ENCODE data around the gene RUNX1. TPM values are rescaled to one million over a fixed set of nuclear protein-coding genes. Genes with fewer than 3 reads are reported as not detected.

The RUNX1 gene
- total RNA-seq, 1 donor from 2014 or later = 7.8 TPM

DNA sequence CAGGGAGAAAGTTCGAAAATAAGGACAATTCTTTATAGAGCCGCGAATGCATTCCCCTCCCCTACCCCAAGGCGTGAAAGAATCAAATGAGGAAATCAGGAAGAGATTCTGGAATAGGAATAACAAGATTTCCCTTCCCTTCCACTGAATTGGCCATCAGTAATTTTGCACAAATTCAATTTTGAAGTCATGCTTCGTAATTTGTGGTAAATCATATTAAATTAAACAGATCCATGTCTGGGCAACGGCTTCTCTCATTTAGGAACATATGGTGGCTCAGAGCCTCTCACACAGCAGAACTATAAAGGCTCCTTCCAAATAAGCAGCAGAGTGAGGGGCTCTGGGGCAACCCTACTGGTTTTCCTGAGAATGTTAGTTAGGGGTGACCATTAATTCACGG is 227.4 kb downstream of the RUNX1 start:
- Histone ChIP-seq H3K9me3 (ENCODE audit: control insufficient read depth in 3 of 3, low read length in 3 of 3) (peaks cover 0 to 2% (median 0%) of the 10 kb centered on the region in 3 donors), H3K9ac (ENCODE audit: low read depth in 1 of 3, low read length in 3 of 3) (no peak overlapping the region), H3K4me1 (ENCODE audit: control insufficient read depth in 3 of 3, insufficient read depth in 3 of 3, low read length in 3 of 3) (peaks cover 14 to 23% (median 19%) of the 10 kb centered on the region in 3 donors), H3K36me3 (ENCODE audit: control insufficient read depth in 3 of 3, insufficient read depth in 3 of 3, low read length in 3 of 3) (peaks cover 0 to 11% (median 10%) of the 10 kb centered on the region in 3 donors), H3K4me3 (ENCODE audit: low read length in 3 of 3) (no peak overlapping the region), H3K27me3 (ENCODE audit: control insufficient read depth in 3 of 3, insufficient read depth in 3 of 3, low read length in 3 of 3) (no peaks in the 10 kb centered on the region), H3K27ac (ENCODE audit: low read depth, low read length) (no peak overlapping the region)

DNA sequence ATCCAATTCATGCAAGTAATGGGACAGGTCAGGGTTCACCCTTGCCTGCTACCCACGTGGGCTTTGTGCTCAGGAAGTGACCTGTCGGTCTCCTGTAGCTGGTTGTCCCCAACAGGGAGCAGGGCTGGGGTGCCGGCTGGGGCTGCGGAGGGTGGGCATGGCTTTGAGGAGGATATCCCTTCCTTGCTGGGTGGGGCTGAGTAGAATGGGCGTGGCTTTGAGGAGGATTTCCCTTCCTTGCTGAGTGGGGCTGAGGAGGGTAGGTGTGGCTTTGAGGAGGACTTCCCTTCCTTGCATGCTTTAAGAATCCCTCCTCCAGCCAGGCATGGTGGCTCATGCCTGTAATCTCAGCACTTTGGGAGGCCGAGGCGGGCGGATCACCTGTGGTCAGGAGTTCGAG is 229.1 kb downstream of the RUNX1 start:
- Histone ChIP-seq H3K9me3 (ENCODE audit: control insufficient read depth in 3 of 3, low read length in 3 of 3) (no peaks in the 10 kb centered on the region), H3K27me3 (ENCODE audit: control insufficient read depth in 3 of 3, insufficient read depth in 3 of 3, low read length in 3 of 3) (no peaks in the 10 kb centered on the region), H3K27ac (ENCODE audit: low read depth, low read length) (no peak overlapping the region), H3K9ac (ENCODE audit: low read depth in 1 of 3, low read length in 3 of 3) (no peak overlapping the region), H3K36me3 (ENCODE audit: control insufficient read depth in 3 of 3, insufficient read depth in 3 of 3, low read length in 3 of 3) (peaks cover 0 to 15% (median 15%) of the 10 kb centered on the region in 3 donors), H3K4me3 (ENCODE audit: low read length in 3 of 3) (no peak overlapping the region), H3K4me1 (ENCODE audit: control insufficient read depth in 3 of 3, insufficient read depth in 3 of 3, low read length in 3 of 3) (peaks cover 14 to 23% (median 19%) of the 10 kb centered on the region in 3 donors)

DNA sequence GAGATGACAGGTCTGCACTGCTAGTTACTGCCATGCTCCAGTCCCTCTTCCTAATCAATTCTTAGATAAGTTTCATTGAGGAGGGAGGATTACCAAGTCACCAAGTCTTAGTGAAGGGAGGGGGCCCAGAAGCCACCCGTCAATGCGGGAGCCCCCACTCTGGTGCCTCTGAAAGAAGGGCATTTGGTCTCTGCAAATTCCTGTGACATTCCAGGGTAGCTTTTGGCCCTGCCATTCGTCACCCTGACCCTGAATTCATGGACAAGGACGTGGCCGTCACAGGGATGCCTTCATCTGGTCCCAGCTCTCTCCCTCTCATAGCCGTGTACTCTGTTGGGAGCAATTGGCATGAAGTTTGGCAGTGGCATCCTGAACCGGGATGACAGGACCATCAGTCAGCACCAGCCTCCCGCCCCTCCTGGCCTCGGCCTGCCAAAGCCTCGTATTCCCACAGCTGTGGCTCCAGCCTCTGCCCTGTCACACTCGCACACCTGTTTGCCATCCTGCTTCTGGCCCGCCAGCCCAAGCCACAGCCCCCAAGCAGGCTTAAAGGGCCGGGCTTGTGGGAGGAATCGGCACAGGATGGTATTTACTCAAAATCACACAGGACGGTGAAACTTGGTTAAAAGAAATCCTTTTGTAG is 229.6 kb downstream of the RUNX1 start:
- H3K36me3 ChIP-seq (ENCODE audit: control insufficient read depth in 3 of 3, insufficient read depth in 3 of 3, low read length in 3 of 3) = peaks cover 0 to 15% (median 15%) of the 10 kb centered on the region in 3 donors
- peaks cover 14 to 19% (median 19%) of the 10 kb centered on the region in 3 donors for H3K4me1 ChIP-seq (ENCODE audit: control insufficient read depth in 3 of 3, insufficient read depth in 3 of 3, low read length in 3 of 3)
- no peak overlapping the region for H3K9ac ChIP-seq (ENCODE audit: low read depth in 1 of 3, low read length in 3 of 3)
- no peak overlapping the region for H3K27ac ChIP-seq (ENCODE audit: low read depth, low read length)
- H3K4me3 ChIP-seq (ENCODE audit: low read length in 3 of 3) = no peak overlapping the region
- no peaks in the 10 kb centered on the region for H3K9me3 ChIP-seq (ENCODE audit: control insufficient read depth in 3 of 3, low read length in 3 of 3)
- no peaks in the 10 kb centered on the region for H3K27me3 ChIP-seq (ENCODE audit: control insufficient read depth in 3 of 3, insufficient read depth in 3 of 3, low read length in 3 of 3)

DNA sequence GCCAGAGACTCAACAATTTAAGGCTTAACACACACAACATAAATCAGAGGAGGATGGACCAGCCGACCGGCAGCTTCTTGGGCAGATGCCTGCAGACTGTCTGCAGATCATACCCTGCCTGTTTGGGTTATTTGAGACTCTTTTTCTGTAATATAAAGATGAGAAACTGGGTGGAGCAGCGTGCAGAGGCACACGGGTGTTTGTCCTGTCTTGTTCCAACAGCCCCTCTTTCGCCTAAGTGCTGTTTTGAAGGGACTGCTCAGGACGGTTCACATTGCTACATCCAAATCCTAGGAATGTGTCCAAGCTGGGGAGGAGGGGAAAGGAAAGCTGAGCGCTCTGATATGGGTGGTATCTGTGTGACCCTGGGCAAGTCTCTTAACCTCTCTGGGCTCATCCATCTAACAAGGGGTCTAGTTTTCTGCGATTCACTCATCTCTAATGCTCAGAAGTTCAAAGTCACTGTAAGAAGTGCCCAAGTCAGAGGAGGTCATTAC is 230.4 kb downstream of the RUNX1 start:
- Histone ChIP-seq H3K4me1 (ENCODE audit: control insufficient read depth in 3 of 3, insufficient read depth in 3 of 3, low read length in 3 of 3) (peaks cover 14 to 25% (median 24%) of the 10 kb centered on the region in 3 donors), H3K36me3 (ENCODE audit: control insufficient read depth in 3 of 3, insufficient read depth in 3 of 3, low read length in 3 of 3) (peaks cover 0 to 15% (median 15%) of the 10 kb centered on the region in 3 donors), H3K9me3 (ENCODE audit: control insufficient read depth in 3 of 3, low read length in 3 of 3) (no peaks in the 10 kb centered on the region), H3K9ac (ENCODE audit: low read depth in 1 of 3, low read length in 3 of 3) (no peak overlapping the region), H3K27ac (ENCODE audit: low read depth, low read length) (no peak overlapping the region), H3K27me3 (ENCODE audit: control insufficient read depth in 3 of 3, insufficient read depth in 3 of 3, low read length in 3 of 3) (no peaks in the 10 kb centered on the region), H3K4me3 (ENCODE audit: low read length in 3 of 3) (no peak overlapping the region)

DNA sequence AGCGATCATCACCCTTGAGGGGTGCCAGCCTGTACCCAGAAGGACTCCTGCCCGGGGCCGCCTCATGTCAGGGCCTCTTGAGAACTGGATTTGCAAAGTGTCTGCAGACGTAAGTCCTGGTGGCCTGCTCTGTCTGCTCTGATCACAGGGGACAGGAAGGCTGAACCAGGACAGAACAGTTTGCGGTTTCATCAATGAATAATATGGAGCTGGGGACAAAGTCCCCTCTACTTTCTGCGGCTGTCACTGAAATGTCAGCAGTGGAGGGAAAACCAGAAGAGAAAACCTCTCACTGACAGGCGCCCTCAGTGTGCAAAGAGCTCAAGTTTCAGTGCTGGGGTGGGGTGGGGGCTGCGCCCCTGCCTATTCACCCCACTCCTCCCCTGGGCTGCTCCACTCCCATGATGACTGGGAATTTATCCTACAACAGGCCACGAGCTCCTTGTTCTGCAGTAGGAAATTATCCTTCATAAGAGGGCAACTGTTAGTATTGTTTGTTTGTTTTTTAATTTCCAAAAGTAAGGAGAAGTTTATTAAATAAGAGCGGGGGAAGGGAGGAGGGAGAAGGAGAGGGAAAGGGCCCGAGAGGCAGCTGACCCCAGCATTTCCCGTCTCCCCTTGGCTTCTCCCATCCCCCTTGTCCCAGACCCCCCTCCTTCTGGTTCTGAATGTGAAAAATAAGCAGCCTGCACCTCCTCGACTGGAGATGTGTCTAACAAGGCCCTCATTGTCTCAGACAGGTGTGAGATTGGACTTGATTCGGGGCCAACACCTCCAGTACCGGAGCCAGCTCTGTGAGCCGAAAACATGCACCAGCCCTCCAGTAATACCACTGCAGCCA is 231.1 kb downstream of the RUNX1 start:
- Histone ChIP-seq H3K27ac (ENCODE audit: low read depth, low read length) (no peak overlapping the region), H3K9me3 (ENCODE audit: control insufficient read depth in 3 of 3, low read length in 3 of 3) (no peaks in the 10 kb centered on the region), H3K4me1 (ENCODE audit: control insufficient read depth in 3 of 3, insufficient read depth in 3 of 3, low read length in 3 of 3) (peaks cover 14 to 32% (median 27%) of the 10 kb centered on the region in 3 donors), H3K9ac (ENCODE audit: low read depth in 1 of 3, low read length in 3 of 3) (no peak overlapping the region), H3K4me3 (ENCODE audit: low read length in 3 of 3) (no peak overlapping the region), H3K36me3 (ENCODE audit: control insufficient read depth in 3 of 3, insufficient read depth in 3 of 3, low read length in 3 of 3) (peaks cover 0 to 19% (median 15%) of the 10 kb centered on the region in 3 donors), H3K27me3 (ENCODE audit: control insufficient read depth in 3 of 3, insufficient read depth in 3 of 3, low read length in 3 of 3) (no peaks in the 10 kb centered on the region)

DNA sequence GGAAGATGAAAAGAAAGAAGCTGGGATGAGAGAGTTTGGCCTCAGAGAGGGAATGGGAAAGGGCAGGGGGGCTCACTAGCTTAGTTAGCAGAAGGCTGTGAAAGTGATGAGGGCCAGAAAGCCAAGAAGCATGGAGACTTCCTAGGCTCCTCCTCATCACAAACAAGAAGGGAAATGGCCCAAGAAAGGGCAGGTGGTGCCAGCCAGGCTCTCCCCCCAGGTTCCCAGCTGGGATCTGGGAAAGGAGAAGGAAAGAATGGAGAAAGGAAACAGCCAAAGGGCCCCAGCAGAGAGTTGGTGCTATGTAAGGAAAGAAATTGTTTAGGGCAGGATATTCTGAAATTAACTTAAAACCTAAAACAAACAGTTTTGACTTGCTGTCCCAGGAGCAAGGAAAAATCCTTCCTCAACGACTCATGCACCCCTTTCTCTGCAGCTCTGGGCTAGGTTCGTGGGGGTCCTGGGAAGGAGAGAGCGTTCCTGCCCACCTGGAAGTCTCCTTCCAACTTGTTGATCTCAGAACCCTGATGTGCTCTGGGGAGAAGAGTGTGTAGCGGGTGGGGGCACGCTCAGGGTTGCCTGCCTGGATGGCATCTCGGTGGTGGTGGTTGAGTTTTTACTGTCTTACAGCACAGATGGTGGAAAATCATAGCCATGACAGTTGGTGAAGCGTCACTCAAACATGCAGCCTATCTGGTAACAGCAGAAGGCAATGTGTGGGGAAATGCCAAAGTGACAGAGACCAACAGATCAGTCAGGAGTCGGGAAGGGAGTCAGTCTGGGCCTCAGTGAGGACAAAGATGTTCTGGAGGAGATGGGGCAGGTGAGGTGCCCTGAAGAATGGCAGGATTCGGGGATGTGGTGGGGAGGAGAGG is 233.0 kb downstream of the RUNX1 start:
- no peaks in the 10 kb centered on the region for H3K27me3 ChIP-seq (ENCODE audit: control insufficient read depth in 3 of 3, insufficient read depth in 3 of 3, low read length in 3 of 3)
- peaks cover 0 to 13% (median 12%) of the 10 kb centered on the region in 3 donors for H3K36me3 ChIP-seq (ENCODE audit: control insufficient read depth in 3 of 3, insufficient read depth in 3 of 3, low read length in 3 of 3)
- no peak overlapping the region for H3K9ac ChIP-seq (ENCODE audit: low read depth in 1 of 3, low read length in 3 of 3)

DNA sequence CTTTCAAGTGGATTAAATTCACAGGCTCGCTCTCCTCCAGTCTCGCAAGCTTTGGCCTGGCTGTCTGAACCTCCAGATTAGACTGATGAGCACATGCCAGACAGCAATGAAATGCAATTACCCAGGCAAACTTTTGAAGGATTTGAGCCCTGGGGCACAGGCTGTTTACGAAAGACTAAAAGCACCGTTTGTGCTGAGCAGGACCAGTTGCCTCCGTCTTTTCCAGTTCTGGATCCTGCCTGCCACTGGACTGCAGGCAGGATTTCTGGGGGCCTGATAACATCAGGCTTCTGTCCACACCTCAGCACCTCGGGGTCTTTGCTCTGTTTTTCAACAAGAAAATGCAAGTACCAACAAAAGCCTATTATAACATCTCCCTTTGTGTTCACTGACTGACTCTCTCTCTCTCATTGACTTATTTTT is 234.6 kb downstream of the RUNX1 start:
- no peak overlapping the region for H3K9ac ChIP-seq (ENCODE audit: low read depth in 1 of 3, low read length in 3 of 3)
- no peaks in the 10 kb centered on the region for H3K9me3 ChIP-seq (ENCODE audit: control insufficient read depth in 3 of 3, low read length in 3 of 3)
- H3K36me3 ChIP-seq (ENCODE audit: control insufficient read depth in 3 of 3, insufficient read depth in 3 of 3, low read length in 3 of 3) = peaks cover 2 to 18% (median 17%) of the 10 kb centered on the region in 3 donors
- H3K4me1 ChIP-seq (ENCODE audit: control insufficient read depth in 3 of 3, insufficient read depth in 3 of 3, low read length in 3 of 3) = peaks cover 12 to 48% (median 34%) of the 10 kb centered on the region in 3 donors
- H3K27ac ChIP-seq (ENCODE audit: low read depth, low read length) = no peak overlapping the region
- no peak overlapping the region for H3K4me3 ChIP-seq (ENCODE audit: low read length in 3 of 3)
- H3K27me3 ChIP-seq (ENCODE audit: control insufficient read depth in 3 of 3, insufficient read depth in 3 of 3, low read length in 3 of 3) = no peaks in the 10 kb centered on the region

More for the DNA sequence above, 233.0 kb downstream of the RUNX1 start:
- H3K4me1 ChIP-seq (ENCODE audit: control insufficient read depth in 3 of 3, insufficient read depth in 3 of 3, low read length in 3 of 3) = peaks cover 14 to 46% (median 38%) of the 10 kb centered on the region in 3 donors
- H3K9me3 ChIP-seq (ENCODE audit: control insufficient read depth in 3 of 3, low read length in 3 of 3) = no peaks in the 10 kb centered on the region
- H3K4me3 ChIP-seq (ENCODE audit: low read length in 3 of 3) = no peak overlapping the region
- no peak overlapping the region for H3K27ac ChIP-seq (ENCODE audit: low read depth, low read length)

DNA sequence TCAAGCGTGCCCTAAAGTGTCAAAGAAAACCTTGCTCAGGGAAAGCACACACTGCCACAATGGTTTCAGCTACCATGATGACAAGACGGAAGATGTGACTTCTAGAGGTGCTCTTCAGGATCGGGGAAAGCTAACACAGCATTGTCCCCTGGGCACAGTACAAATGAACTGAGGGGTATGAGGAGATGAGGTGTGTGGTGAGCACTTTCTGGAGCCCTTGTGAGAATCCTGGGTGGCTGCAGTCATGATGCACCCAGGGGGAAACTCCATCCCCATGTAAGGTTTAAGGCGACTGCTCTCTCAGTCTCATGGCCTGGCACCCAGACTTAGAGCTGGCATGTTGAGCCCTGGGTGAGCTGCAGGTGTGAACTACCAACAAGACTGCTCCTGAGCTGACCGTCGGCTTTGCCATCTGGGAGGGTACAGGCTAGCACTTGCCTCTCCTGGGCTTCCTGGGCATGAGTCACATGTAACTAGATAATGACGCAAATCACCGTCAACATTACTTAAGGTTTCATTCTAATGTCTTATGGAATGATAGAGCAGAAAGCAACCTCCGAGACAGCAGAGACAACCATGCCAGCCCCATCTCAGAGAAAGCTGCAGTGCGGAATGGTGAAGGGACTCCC is 235.7 kb downstream of the RUNX1 start:
- H3K4me1 ChIP-seq (ENCODE audit: control insufficient read depth in 3 of 3, insufficient read depth in 3 of 3, low read length in 3 of 3) = peaks cover 6 to 48% (median 32%) of the 10 kb centered on the region in 3 donors
- no peak overlapping the region for H3K9ac ChIP-seq (ENCODE audit: low read depth in 1 of 3, low read length in 3 of 3)
- no peaks in the 10 kb centered on the region for H3K27me3 ChIP-seq (ENCODE audit: control insufficient read depth in 3 of 3, insufficient read depth in 3 of 3, low read length in 3 of 3)

More for the DNA sequence above, 235.7 kb downstream of the RUNX1 start:
- Histone ChIP-seq H3K4me3 (ENCODE audit: low read length in 3 of 3) (no peak overlapping the region), H3K36me3 (ENCODE audit: control insufficient read depth in 3 of 3, insufficient read depth in 3 of 3, low read length in 3 of 3) (peaks cover 3 to 19% (median 17%) of the 10 kb centered on the region in 3 donors), H3K27ac (ENCODE audit: low read depth, low read length) (no peak overlapping the region), H3K9me3 (ENCODE audit: control insufficient read depth in 3 of 3, low read length in 3 of 3) (no peaks in the 10 kb centered on the region)
